Caco-2 (cell line): ENCODE results near the gene GSDMA. TPM values are rescaled to one million over a fixed set of nuclear protein-coding genes. Genes with fewer than 3 reads are reported as not detected.

Experiments
- BruUV-seq: library from RNA; stranded (reverse); fragments of 400-500 nt; replicated peaks from 2 replicates; lab custom pipeline; 2021; lab: Mats Ljungman, UMichigan
- CTCF ChIA-PET: fragments of 300-600 bp; sonication (Branson Sonifier 250); formaldehyde crosslinking; loops from one replicate; lab custom pipeline; 2022; ENCODE audit warnings: antibody characterized with exemption; lab: Charles Lee
- POLR2A ChIA-PET: fragments of 300-600 bp; sonication (Branson Sonifier 250); formaldehyde crosslinking; loops from one replicate; lab custom pipeline; 2022; ENCODE audit warnings: antibody characterized with exemption; lab: Charles Lee
- DNase-seq, 2 experiments: peaks; one replicate each; pipeline versions ENCODE4 v3.0.0 to v3.0.0-alpha.2; 2020 to 2022
- H3K27me3 ChIP-seq: replicated peaks from 2 replicates; pipeline ENCODE4 v1.6.0; 2011; ENCODE audit warnings: low read length; ENCODE audit not compliant: control insufficient read depth, insufficient read depth
- H3K36me3 ChIP-seq: 2 replicates; pipeline ENCODE4 v1.5.1; 2011; ENCODE audit warnings: low read length; ENCODE audit not compliant: control insufficient read depth, insufficient read depth
- H3K4me1 ChIP-seq: fragments of 250-450 bp; sonication (Bioruptor Pico); 2 replicates; pipeline ENCODE4 v1.5.1; 2020; ENCODE audit warnings: mild to moderate bottlenecking
- H3K4me3 ChIP-seq: 2 replicates; pipeline ENCODE4 v1.5.1; 2011; ENCODE audit warnings: low read depth, mild to moderate bottlenecking, control low read depth, low read length
- H3K9me3 ChIP-seq: fragments of 250-450 bp; sonication (Bioruptor Pico); 2 replicates; pipeline ENCODE4 v1.5.1; 2020; ENCODE audit warnings: mild to moderate bottlenecking, moderate library complexity
- H3K27ac Mint-ChIP-seq: one replicate; pipeline ENCODE4 v1.8.0; 2022; ENCODE audit warnings: mixed read lengths; ENCODE audit not compliant: unreplicated experiment
- H3K27me3 Mint-ChIP-seq: one replicate; pipeline ENCODE4 v1.8.0; 2022; ENCODE audit warnings: mixed read lengths; ENCODE audit not compliant: insufficient read depth, unreplicated experiment
- H3K36me3 Mint-ChIP-seq: one replicate; pipeline ENCODE4 v1.8.0; 2022; ENCODE audit warnings: mild to moderate bottlenecking, mixed read lengths; ENCODE audit not compliant: insufficient read depth, unreplicated experiment
- H3K4me1 Mint-ChIP-seq: one replicate; pipeline ENCODE4 v1.8.0; 2022; ENCODE audit warnings: low read depth, mixed read lengths; ENCODE audit not compliant: unreplicated experiment
- H3K4me3 Mint-ChIP-seq: one replicate; pipeline ENCODE4 v1.8.0; 2022; ENCODE audit warnings: mild to moderate bottlenecking, moderate library complexity, mixed read lengths; ENCODE audit not compliant: unreplicated experiment
- H3K9me3 Mint-ChIP-seq: one replicate; pipeline ENCODE4 v1.8.0; 2022; ENCODE audit warnings: mixed read lengths; ENCODE audit not compliant: unreplicated experiment
- intact Hi-C: fragments of 100-400 bp; cut with micrococcal nuclease; formaldehyde crosslinking; loops from one replicate; pipeline ENCODE4 v1.10.0; 2022; ENCODE audit not compliant: unreplicated experiment
- total RNA-seq: library from RNA; stranded (reverse); gene quantifications from 2 replicates; pipeline ENCODE4 v1.2.3, GENCODE V29; 2022
- TF ChIP-seq, protein P1 (sequence below), 2 experiments: fragments of 200-600 bp in 1 of 2; IDR thresholded peaks; 1 replicate in 1 of 2; 2 replicates in 1 of 2; pipeline versions ENCODE4 v1.5.1 to v1.8.0; 2011 to 2022; ENCODE audit warnings: antibody characterized with exemption in 1 of 2, control low read depth in 1 of 2, inconsistent platforms in 1 of 2, low read depth in 1 of 2, low read length in 1 of 2, mild to moderate bottlenecking in 1 of 2, moderate library complexity in 1 of 2; ENCODE audit not compliant: insufficient read depth in 1 of 2, severe bottlenecking in 1 of 2, unreplicated experiment in 1 of 2

GSDMA gene
- total RNA-seq, 1 experiment from 2014 or later, result not detected

DNA sequence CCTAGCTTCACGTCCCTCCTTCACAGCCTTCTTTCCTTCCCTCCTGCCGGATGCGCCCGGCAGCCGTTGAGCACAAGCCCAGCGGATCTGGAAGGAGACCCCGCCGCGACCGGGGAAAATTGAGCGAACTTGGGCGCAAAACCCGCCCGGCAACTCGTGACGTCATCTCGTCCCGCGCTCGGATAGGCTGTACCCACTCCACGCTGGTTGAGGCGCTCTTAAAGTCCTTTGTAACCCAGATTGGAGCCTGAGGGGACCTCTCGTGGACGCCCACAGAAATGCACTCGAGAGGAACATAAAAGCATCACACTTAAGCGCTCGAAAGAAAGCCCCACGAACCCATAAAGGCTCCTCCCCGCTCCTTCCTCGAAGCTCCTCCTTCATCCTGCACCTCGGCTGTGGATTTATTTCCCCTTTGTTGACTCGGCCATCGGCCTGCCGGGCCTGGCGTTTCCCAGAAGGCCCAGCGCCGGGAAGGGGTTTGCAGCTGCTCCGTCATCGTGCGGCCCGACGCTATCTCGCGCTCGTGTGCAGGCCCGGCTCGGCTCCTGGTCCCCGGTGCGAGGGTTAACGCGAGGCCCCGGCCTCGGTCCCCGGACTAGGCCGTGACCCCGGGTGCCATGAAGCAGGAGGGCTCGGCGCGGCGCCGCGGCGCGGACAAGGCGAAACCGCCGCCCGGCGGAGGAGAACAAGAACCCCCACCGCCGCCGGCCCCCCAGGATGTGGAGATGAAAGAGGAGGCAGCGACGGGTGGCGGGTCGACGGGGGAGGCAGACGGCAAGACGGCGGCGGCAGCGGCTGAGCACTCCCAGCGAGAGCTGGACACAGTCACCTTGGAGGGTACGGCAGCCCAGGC lies 17.8 kb downstream of the GSDMA start, which contains the start of gene PSMD3:
TSS of gene PSMD3 (plus strand) at position 457 of the 856 bp plus-strand sequence. CDS start at position 621, 164 bp downstream.
- POLR2A ChIA-PET, result interaction anchor here (0.5 to 1.6 kb wide), 13 partner anchors 22 to 237 kb away, joined by 3 to 14 read pairs (median 4); partner anchors contain the start of genes CASC3, LRRC3C, MED24 and ORMDL3
- Histone ChIP-seq H3K9me3 (no peaks in the 10 kb centered on the region), H3K27me3 (no peaks in the 10 kb centered on the region), H3K4me3 (peak within 1 kb of the TSS; percentile 82), H3K36me3 (peaks cover 2% of the 10 kb centered on the region), H3K4me1 (peaks cover 6% of the 10 kb centered on the region; the same call in 1 of the 2 replicates)
- Mint-ChIP-seq H3K9me3 (no peaks in the 10 kb centered on the region), H3K4me1 (peaks cover 19% of the 10 kb centered on the region), H3K27ac (peak within 1 kb of the TSS; percentile 97), H3K27me3 (no peaks in the 10 kb centered on the region), H3K36me3 (peaks cover 41% of the 10 kb centered on the region), H3K4me3 (peak within 1 kb of the TSS; percentile 98)
- TF ChIP-seq, protein P1, sequence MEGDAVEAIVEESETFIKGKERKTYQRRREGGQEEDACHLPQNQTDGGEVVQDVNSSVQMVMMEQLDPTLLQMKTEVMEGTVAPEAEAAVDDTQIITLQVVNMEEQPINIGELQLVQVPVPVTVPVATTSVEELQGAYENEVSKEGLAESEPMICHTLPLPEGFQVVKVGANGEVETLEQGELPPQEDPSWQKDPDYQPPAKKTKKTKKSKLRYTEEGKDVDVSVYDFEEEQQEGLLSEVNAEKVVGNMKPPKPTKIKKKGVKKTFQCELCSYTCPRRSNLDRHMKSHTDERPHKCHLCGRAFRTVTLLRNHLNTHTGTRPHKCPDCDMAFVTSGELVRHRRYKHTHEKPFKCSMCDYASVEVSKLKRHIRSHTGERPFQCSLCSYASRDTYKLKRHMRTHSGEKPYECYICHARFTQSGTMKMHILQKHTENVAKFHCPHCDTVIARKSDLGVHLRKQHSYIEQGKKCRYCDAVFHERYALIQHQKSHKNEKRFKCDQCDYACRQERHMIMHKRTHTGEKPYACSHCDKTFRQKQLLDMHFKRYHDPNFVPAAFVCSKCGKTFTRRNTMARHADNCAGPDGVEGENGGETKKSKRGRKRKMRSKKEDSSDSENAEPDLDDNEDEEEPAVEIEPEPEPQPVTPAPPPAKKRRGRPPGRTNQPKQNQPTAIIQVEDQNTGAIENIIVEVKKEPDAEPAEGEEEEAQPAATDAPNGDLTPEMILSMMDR (IDR thresholded peaks at IDR 0.05; ENCODE audit: insufficient read depth in 1 of 2, low read depth in 1 of 2, low read length in 1 of 2, severe bottlenecking in 1 of 2, unreplicated experiment in 1 of 2), result peak; percentile 68 to 80
- DNase-seq, result peak; percentile 99
- CTCF ChIA-PET, result interaction anchor here (0.6 to 2.0 kb wide), 17 partner anchors 20 to 362 kb away, joined by 3 to 39 read pairs (median 4); partner anchors contain the start of genes CSF3, IKZF3, LRRC3C and ORMDL3
- BruUV-seq, result no TSS peak
- intact Hi-C loops, result loop anchor here (1.0 kb wide), 2 partner anchors 21 to 63 kb away; no protein-coding TSS in a partner anchor

DNA sequence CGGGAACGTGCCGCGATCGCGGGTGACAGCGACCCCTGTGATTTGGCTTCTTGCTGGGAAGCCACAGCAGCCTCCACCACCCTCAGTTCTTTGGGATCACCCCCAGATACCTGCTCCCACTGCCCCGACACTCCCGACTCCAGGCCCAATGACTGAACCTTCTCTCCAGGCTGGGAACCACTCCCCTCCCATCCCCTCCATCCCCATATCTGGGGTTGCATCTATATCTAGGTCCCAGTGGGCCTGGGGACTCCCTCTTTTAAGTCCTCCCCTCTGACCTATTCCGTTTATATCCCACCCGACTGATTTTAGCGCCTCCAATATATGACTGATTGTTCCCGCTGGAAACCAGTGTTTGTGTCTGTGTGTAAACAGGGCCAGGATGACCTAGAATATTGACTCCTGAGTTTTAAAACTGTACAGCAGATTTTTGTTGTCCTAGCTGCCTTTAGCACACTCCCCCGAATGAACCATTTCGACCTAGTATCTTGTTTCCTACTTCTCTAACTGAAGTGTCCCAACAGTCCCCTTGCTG lies 18.5 kb downstream of the GSDMA start:
- intact Hi-C loops, result no loop called here
- no peaks in the 10 kb centered on the region for H3K9me3 Mint-ChIP-seq
- H3K27ac Mint-ChIP-seq, result peak overlapping the region; percentile 97
- ChIA-PET CTCF (interaction anchor here (0.7 to 2.0 kb wide), 13 partner anchors 21 to 363 kb away, joined by 3 to 39 read pairs (median 8); partner anchors contain the start of genes CSF3, IKZF3, LRRC3C and ORMDL3), POLR2A (interaction anchor here (0.6 to 1.6 kb wide), 8 partner anchors 22 to 174 kb away, joined by 3 to 14 read pairs (median 4); partner anchors contain the start of genes CASC3, LRRC3C, MED24 and ORMDL3)
- no TSS peak for BruUV-seq
- Histone ChIP-seq H3K4me3 (peak overlapping the region; percentile 82), H3K36me3 (peaks cover 2% of the 10 kb centered on the region), H3K9me3 (no peaks in the 10 kb centered on the region), H3K4me1 (peaks cover 6% of the 10 kb centered on the region; the same call in 1 of the 2 replicates), H3K27me3 (no peaks in the 10 kb centered on the region)
- H3K36me3 Mint-ChIP-seq, result peaks cover 48% of the 10 kb centered on the region
- TF ChIP-seq, protein P1 (IDR thresholded peaks at IDR 0.05; ENCODE audit: insufficient read depth in 1 of 2, low read depth in 1 of 2, low read length in 1 of 2, severe bottlenecking in 1 of 2, unreplicated experiment in 1 of 2), result no peak
- peaks cover 19% of the 10 kb centered on the region for H3K4me1 Mint-ChIP-seq
- peak overlapping the region; percentile 98 for H3K4me3 Mint-ChIP-seq
- H3K27me3 Mint-ChIP-seq, result no peaks in the 10 kb centered on the region
- DNase-seq, result no peak
